Endothelial cell (in vitro differentiated cells): Measurements from ENCODE around the gene CHRD. TPM values are rescaled to one million over a fixed set of nuclear protein-coding genes. Genes with fewer than 3 reads are reported as not detected.

Experiments used
- DNase-seq: peaks from one replicate; pipeline ENCODE4 v3.0.0; 2021; ENCODE audit warnings: low spot score
- H3K27ac Mint-ChIP-seq: one replicate; pipeline ENCODE4 v1.8.0; 2021; ENCODE audit warnings: mixed read lengths, inconsistent platforms; ENCODE audit not compliant: unreplicated experiment
- H3K27me3 Mint-ChIP-seq: one replicate; pipeline ENCODE4 v1.8.0; 2021; ENCODE audit warnings: mild to moderate bottlenecking, moderate library complexity, mixed read lengths, inconsistent platforms; ENCODE audit not compliant: unreplicated experiment
- H3K36me3 Mint-ChIP-seq: one replicate; pipeline ENCODE4 v1.8.0; 2021; ENCODE audit warnings: mild to moderate bottlenecking, low read depth, mixed read lengths, inconsistent platforms; ENCODE audit not compliant: unreplicated experiment
- H3K4me1 Mint-ChIP-seq: one replicate; pipeline ENCODE4 v1.8.0; 2021; ENCODE audit warnings: mild to moderate bottlenecking, mixed read lengths, inconsistent platforms; ENCODE audit not compliant: unreplicated experiment
- H3K4me3 Mint-ChIP-seq: one replicate; pipeline ENCODE4 v1.8.0; 2021; ENCODE audit warnings: mild to moderate bottlenecking, mixed read lengths, inconsistent platforms; ENCODE audit not compliant: unreplicated experiment
- H3K9me3 Mint-ChIP-seq: one replicate; pipeline ENCODE4 v1.8.0; 2021; ENCODE audit warnings: mixed read lengths, inconsistent platforms; ENCODE audit not compliant: unreplicated experiment
- total RNA-seq: library from RNA; stranded (reverse); fragmentation: NEBNext Ultra II Directional; extraction: Animal tissue kit (Norgen Biotek cat#: 25700); gene quantifications from one replicate; pipeline ENCODE4 v1.2.1, GENCODE V29; 2021; ENCODE audit not compliant: unreplicated experiment
- TF ChIP-seq, protein P1 (sequence below): fragments of 200-600 bp; sonication (generic); IDR thresholded peaks from one replicate; pipeline ENCODE4 v1.5.0; 2021; ENCODE audit warnings: antibody characterized with exemption; ENCODE audit not compliant: unreplicated experiment

CHRD gene
- total RNA-seq, 1 donor from 2014 or later, result 2.4 TPM

DNA sequence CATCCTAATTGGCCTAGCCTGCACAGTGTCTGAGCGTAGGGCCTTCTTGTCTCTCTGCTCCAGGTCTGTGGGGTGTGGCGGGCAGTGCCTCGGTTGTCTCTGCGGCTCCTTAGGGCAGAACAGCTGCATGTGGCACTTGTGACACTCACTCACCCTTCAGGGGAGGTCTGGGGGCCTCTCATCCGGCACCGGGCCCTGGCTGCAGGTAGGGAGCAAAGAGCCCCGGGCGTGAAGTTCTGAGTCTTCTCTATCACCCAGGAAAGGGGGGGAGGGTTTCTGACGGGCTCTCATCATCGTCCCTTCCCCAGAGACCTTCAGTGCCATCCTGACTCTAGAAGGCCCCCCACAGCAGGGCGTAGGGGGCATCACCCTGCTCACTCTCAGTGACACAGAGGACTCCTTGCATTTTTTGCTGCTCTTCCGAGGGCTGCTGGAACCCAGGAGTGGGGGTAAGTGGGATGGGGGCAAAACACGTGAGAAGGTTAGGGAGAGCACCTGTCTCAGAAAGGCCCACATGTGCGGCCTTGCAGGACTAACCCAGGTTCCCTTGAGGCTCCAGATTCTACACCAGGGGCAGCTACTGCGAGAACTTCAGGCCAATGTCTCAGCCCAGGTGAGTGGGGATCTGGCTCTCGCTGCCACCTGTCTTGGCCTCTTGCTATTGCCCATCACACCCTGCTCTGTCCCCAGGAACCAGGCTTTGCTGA is 2.6 kb downstream of the CHRD start:
- Mint-ChIP-seq H3K36me3 (no peaks in the 10 kb centered on the region), H3K4me3 (no peak overlapping the region), H3K4me1 (peaks cover 15% of the 10 kb centered on the region), H3K27ac (no peak overlapping the region), H3K9me3 (no peaks in the 10 kb centered on the region), H3K27me3 (peaks cover 30% of the 10 kb centered on the region)
- TF ChIP-seq, protein P1, sequence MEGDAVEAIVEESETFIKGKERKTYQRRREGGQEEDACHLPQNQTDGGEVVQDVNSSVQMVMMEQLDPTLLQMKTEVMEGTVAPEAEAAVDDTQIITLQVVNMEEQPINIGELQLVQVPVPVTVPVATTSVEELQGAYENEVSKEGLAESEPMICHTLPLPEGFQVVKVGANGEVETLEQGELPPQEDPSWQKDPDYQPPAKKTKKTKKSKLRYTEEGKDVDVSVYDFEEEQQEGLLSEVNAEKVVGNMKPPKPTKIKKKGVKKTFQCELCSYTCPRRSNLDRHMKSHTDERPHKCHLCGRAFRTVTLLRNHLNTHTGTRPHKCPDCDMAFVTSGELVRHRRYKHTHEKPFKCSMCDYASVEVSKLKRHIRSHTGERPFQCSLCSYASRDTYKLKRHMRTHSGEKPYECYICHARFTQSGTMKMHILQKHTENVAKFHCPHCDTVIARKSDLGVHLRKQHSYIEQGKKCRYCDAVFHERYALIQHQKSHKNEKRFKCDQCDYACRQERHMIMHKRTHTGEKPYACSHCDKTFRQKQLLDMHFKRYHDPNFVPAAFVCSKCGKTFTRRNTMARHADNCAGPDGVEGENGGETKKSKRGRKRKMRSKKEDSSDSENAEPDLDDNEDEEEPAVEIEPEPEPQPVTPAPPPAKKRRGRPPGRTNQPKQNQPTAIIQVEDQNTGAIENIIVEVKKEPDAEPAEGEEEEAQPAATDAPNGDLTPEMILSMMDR, result no peak
- no peak for DNase-seq

DNA sequence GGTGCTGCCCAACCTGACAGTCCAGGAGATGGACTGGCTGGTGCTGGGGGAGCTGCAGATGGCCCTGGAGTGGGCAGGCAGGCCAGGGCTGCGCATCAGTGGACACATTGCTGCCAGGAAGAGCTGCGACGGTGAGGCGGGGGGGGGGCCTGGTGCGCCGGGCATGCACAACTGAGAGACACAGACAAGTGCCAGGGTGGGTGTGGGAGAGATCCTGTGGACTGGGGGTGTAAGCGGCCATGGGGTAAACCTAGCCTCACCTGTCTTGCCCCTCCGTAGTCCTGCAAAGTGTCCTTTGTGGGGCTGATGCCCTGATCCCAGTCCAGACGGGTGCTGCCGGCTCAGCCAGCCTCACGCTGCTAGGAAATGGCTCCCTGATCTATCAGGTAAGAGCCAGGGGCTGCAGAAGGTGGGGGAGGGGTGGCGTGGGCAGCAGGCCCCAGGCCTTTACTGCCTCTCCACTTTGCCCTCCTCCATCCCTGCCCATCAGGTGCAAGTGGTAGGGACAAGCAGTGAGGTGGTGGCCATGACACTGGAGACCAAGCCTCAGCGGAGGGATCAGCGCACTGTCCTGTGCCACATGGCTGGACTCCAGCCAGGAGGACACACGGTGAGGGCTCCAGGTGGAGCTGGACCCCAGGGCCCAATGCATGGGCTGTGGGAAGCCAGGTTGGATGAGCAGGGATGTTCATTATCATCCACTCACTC is 3.3 kb downstream of the CHRD start:
- TF ChIP-seq, protein P1, result no peak
- Mint-ChIP-seq H3K4me1 (peaks cover 11% of the 10 kb centered on the region), H3K27ac (no peak overlapping the region), H3K9me3 (no peaks in the 10 kb centered on the region), H3K4me3 (no peak overlapping the region), H3K36me3 (no peaks in the 10 kb centered on the region), H3K27me3 (peaks cover 31% of the 10 kb centered on the region)
- DNase-seq, result no peak

DNA sequence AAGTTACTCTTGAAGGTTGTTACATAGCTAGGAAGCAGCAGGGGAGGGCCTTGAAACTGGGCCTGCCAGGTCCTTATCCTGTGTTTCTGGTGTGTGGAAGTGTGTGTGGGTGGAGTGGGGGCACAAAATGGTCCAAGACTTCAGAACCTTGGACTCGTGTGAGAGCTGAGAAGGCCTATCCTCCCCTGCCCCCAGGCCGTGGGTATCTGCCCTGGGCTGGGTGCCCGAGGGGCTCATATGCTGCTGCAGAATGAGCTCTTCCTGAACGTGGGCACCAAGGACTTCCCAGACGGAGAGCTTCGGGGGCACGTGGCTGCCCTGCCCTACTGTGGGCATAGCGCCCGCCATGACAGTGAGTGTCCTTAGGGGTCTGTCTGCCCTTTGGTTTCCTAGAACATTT is 4.5 kb downstream of the CHRD start:
- H3K9me3 Mint-ChIP-seq, result no peaks in the 10 kb centered on the region
- TF ChIP-seq, protein P1, result no peak
- no peak for DNase-seq
- H3K27me3 Mint-ChIP-seq, result peaks cover 29% of the 10 kb centered on the region
- H3K4me1 Mint-ChIP-seq, result peaks cover under 1% of the 10 kb centered on the region
- H3K27ac Mint-ChIP-seq, result no peak overlapping the region
- H3K4me3 Mint-ChIP-seq, result no peak overlapping the region
- H3K36me3 Mint-ChIP-seq, result no peaks in the 10 kb centered on the region

DNA sequence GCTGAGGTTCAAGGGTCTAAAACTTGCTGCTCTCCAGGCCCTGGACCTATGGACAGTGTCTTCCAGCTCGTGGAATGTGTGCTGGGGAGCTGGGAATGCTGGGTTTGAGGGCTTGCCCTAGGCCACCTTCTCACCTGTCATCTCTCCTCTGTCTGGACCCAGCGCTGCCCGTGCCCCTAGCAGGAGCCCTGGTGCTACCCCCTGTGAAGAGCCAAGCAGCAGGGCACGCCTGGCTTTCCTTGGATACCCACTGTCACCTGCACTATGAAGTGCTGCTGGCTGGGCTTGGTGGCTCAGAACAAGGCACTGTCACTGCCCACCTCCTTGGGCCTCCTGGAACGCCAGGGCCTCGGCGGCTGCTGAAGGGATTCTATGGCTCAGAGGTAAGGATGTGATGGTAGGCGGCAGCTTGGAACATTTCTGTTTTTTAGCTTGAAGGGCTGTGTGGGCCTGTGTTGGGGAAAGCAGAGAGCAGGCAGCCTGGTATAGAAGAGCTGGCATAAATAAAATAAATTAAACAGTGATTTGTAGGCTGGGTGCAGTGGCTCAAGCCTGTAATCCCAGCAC is 5.1 kb downstream of the CHRD start:
- Mint-ChIP-seq H3K9me3 (no peaks in the 10 kb centered on the region), H3K27me3 (peaks cover 28% of the 10 kb centered on the region), H3K4me1 (no peaks in the 10 kb centered on the region), H3K27ac (no peak overlapping the region), H3K4me3 (no peak overlapping the region), H3K36me3 (no peaks in the 10 kb centered on the region)
- TF ChIP-seq, protein P1, result no peak
- DNase-seq, result no peak
